Fibroblast of pulmonary artery (primary cell): ENCODE results near the gene CKS1B.
A peak's percentile ranks its signal among the peaks of the same experiment; 100 is the strongest.

Experiments
- DNase-seq: peaks from one replicate; pipeline ENCODE4 v3.0.0-alpha.2; 2010; ENCODE audit warnings: low read depth
- H3K4me3 ChIP-seq: replicated peaks from 2 replicates; pipeline ENCODE4 v1.5.1; 2011; ENCODE audit warnings: low read depth, mild to moderate bottlenecking, control low read depth, low read length, moderate library complexity
- CTCF ChIP-seq: IDR thresholded peaks from 2 replicates; pipeline ENCODE4 v1.5.1; 2011; ENCODE audit warnings: mild to moderate bottlenecking, control low read depth, low read length, inconsistent platforms; ENCODE audit errors: missing control alignments

The CKS1B gene

GRCh38 chr1:154967331-154967950 lies 7.0 kb upstream of the CKS1B start:
- DNase-seq: no peak
- H3K4me3 ChIP-seq: peak overlapping the region; percentile 83
- TF ChIP-seq CTCF: no peak

DNA sequence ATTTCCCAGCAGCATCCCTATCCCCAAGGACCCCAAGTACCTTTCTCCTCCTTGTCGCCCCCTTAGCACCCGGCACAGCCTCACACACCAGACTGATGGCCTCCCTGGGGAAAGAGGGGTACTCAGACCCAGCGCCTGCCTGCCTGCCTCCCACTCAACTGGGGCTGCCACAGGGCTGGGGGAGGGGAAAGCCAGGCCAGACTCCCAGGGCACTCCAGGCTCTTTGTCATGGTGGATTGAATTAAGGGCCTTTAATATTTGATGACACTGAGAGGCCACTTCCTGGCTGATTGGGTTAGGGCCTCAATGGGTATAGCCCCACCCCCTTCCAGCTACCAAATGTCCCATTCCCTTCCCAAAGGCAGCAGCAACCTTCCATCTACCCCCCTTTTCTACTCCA lies 5.8 kb upstream of the CKS1B start:
- DNase-seq: no peak
- H3K4me3 ChIP-seq: peak overlapping the region; percentile 83
- TF ChIP-seq CTCF: no peak

DNA sequence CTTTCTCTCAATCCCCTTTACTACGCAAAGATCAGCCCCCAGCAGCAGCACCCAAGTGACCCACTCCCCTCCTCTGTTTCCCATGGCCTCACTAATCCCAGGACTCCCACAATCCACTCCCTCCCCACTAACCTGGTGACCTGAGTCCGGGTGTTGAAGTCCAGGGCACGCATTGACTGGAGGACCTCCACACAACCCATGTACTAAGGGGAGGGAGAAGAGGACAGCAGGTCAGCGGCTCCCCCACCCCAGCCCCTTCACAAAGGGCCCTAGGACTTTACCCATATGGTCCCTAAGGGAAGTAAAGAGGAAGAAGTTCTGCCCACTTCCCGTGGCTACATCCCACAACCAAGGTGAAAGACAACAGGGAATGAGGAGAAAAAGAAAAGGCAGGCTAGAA lies 5.2 kb upstream of the CKS1B start:
- no peak for TF ChIP-seq CTCF
- H3K4me3 ChIP-seq: peak overlapping the region; percentile 83
- no peak for DNase-seq

DNA sequence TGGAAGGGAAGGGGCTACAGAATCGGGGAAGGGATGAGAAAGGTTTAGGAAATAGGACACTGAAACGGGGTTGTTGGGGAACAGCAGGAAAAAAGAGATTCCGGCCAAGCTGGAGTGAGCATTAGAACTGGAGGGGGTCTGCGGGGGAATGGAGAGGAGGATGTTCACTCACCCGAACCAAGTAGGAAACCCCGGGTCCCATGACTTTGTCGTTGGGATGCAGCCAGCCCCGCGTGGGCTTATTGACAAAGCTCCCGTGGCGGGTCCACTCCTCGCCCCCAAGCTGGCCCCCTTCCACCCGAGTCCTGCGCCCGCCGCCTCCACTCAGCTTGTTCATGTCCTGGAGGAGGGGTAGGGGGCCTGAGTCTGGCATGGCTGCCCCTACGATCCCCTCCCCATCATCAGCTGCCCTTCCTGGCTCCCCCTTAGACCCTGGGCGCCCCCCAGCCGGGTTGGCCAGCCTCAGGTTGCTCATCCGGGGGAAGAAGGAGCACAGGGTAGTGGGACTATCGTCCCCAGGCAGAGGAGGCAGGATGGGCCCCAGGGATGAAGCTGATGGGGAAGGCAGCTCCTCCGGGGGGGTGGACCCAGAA lies 4.5 kb upstream of the CKS1B start:
- no peak for DNase-seq
- peak overlapping the region; percentile 83 for H3K4me3 ChIP-seq
- no peak for TF ChIP-seq CTCF

GRCh38 chr1:154970631-154971340 lies 3.7 kb upstream of the CKS1B start, which contains the start of gene SHC1:
TSS of gene SHC1 (minus strand) at chr1:154970747. CDS start at chr1:154970526, 221 bp downstream.
- H3K4me3 ChIP-seq: peak within 1 kb of the TSS; percentile 83
- DNase-seq: peak; percentile 94
- no peak for TF ChIP-seq CTCF

- no peak for TF ChIP-seq CTCF
- peak; percentile 35 for DNase-seq
- H3K4me3 ChIP-seq: peak overlapping the region; percentile 83
These were observed 3.0 kb upstream of the CKS1B start for GRCh38 chr1:154971341-154971998.
